ENCODE measurements around the gene ZNF496.

- no peak for TF ChIP-seq CTCF (IDR thresholded peaks at IDR 0.05)
- TF ChIP-seq POLR2A (IDR thresholded peaks at IDR 0.05), result no peak
Observed at GRCh38 chr1:247322442-247322841, 9.2 kb downstream of the ZNF496 start.
